ENCODE measurements around the gene BCL2L11. TPM values are rescaled to one million over a fixed set of nuclear protein-coding genes. Genes with fewer than 3 reads are reported as not detected.
"Not testable (repeated sequence)": the region's sequence is repeated elsewhere in the genome, so short reads cannot be mapped to it uniquely, and the experiment has no call there.

BCL2L11 gene, protein sequence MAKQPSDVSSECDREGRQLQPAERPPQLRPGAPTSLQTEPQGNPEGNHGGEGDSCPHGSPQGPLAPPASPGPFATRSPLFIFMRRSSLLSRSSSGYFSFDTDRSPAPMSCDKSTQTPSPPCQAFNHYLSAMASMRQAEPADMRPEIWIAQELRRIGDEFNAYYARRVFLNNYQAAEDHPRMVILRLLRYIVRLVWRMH
- 0.98 TPM for polyA plus RNA-seq (2012; ENCODE audit: low read depth, missing spikeins)

DNA sequence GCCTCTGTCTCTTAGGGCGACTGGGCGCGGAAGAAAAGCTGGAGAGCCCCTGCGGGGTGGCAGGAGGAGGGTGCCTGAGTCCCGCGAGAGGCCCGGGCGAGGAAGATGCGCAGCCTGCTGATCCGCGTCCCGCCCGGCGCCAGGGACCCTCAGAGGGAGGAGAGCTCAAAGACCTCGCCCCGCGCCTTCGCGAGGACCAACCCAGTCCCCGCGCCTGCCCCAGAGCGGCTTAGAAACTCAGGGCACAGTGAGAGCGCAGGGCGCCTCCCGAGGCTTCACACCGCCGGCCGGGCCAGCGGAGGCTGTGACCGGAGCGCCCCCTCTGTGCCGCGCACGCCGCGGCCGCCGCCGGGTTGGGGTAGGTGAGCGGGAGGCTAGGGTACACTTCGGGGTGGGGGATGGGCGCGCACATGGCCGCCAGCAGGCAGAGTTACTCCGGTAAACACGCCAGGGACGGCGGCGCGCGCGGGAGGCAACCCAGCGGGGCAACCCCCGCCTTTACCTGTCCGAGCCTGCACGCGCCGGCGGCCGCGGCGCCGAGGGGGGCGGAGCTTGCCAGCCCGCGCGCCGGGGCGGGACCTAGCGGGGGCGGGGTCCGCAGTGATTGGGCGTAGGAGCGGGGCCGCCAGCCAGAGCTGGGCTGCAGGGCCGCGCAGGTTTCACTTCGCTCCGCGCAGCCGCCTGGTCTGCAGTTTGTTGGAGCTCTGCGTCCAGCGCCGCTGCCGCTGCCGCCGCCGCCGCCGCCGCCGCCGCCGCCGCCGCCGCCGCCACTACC lies at the start of gene BCL2L11:
TSS of gene BCL2L11 (plus strand) at position 662 of the 775 bp plus-strand sequence. CDS start 2,832 bp downstream, outside the sequence.
- TF ChIP-seq POLR2AphosphoS5 (IDR thresholded peaks at IDR 0.05; ENCODE audit: low read depth, low read length) = no peak
- TF ChIP-seq TAF1 (IDR thresholded peaks at IDR 0.05; ENCODE audit: low read depth, low read length) = peak; percentile 84
- FAIRE-seq = peak; percentile 85

DNA sequence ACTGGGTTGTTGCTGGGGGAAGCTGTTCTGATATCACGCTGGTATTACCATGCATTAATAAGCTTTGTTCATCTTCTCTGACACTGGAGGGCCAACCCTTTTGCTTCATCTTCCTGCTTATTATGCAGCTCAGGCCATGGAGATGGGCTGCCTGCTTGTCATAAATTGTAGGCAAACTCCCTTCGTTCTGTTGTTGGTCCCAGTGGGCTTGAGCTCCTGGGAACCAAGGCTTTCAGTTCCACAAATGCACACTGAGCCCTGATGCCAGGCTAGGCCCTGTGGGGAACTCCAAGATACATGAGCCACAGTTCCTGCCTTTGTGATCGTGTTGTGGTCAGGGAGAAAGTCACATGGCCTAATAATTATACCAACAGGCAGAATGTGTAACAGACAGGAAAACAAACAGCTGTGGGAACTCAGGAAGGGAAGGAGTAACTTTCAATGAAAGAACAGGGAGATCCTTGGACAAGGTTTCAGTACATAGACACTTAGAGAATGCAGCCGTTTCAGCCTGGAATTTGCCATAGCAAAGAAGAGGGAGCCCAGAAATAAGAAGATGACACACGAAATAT lies 49.0 kb upstream of the BCL2L11 start:
- TF ChIP-seq SPI1 (IDR thresholded peaks at IDR 0.05; ENCODE audit: low read depth, low read length) = peak; percentile 33
- no peak for TF ChIP-seq POU2F2 (IDR thresholded peaks at IDR 0.05; ENCODE audit: low read depth, low read length)
- no peak for TF ChIP-seq POLR2AphosphoS5 (IDR thresholded peaks at IDR 0.05; ENCODE audit: low read depth, low read length)
- TF ChIP-seq TAF1 (IDR thresholded peaks at IDR 0.05; ENCODE audit: low read depth, low read length) = no peak
- TF ChIP-seq PAX5 (IDR thresholded peaks at IDR 0.05; ENCODE audit: insufficient read depth, low read length, severe bottlenecking) = no peak
- TF ChIP-seq POLR2A (IDR thresholded peaks at IDR 0.05; ENCODE audit: low read depth, low read length) = no peak
- DNase-seq (ENCODE audit: insufficient read length, low spot score) (no peak), FAIRE-seq (no peak)

More for the DNA sequence above, at the start of gene BCL2L11:
- peak; percentile 73 for DNase-seq (ENCODE audit: insufficient read length, low spot score)

DNA sequence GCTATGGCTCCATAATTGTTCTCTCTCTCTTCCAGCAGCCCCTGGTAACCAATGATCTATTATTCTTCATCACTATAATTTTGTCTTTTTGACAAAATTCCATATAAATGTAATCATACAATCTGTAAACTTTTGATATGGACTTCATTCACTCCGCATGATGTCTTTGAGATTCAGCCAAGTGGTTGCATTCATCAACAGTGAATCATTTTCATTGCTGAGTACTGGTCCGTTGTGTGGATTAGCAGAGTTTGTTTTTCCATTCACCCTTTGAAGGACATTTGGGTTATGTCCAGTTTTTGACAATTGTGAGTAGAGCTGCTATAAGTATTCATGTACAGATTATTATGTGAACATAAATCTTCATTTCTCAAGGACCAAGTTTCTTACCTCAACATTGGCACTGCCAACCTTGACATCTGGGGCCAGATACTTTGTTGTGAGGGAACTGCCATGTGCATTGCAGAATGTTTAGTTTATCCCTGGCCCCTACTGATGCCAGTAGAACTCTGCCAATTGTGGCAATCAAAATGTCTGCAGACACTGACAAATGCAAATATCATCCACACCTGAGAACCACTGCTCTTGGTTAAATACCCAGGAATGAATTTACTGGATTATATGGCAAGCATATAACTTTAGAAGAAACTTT lies 48.4 kb upstream of the BCL2L11 start:
- TF ChIP-seq TAF1 (IDR thresholded peaks at IDR 0.05; ENCODE audit: low read depth, low read length) = no peak
- TF ChIP-seq POU2F2 (IDR thresholded peaks at IDR 0.05; ENCODE audit: low read depth, low read length) = no peak
- TF ChIP-seq PAX5 (IDR thresholded peaks at IDR 0.05; ENCODE audit: insufficient read depth, low read length, severe bottlenecking) = no peak
- TF ChIP-seq SPI1 (IDR thresholded peaks at IDR 0.05; ENCODE audit: low read depth, low read length) = no peak
- no peak for TF ChIP-seq POLR2A (IDR thresholded peaks at IDR 0.05; ENCODE audit: low read depth, low read length)
- FAIRE-seq = no peak
- no peak for DNase-seq (ENCODE audit: insufficient read length, low spot score)

DNA sequence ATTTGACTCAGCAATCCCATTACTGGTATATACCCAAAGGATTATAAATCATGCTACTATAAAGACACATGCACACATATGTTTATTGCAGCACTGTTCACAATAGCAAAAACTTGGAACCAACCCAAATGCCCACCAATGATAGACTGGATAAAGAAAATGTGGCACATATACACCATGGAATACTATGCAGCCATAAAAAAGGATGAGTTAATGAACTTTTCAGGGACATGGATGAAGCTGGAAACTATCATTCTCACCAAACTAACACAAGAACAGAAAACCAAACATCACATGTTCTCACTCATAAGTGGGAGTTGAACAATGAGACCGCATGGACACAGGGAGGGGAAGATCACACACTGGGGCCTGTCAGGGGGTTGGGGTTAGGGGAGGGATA lies 38.1 kb upstream of the BCL2L11 start:
- DNase-seq (ENCODE audit: insufficient read length, low spot score); FAIRE-seq: not testable (repeated sequence)

DNA sequence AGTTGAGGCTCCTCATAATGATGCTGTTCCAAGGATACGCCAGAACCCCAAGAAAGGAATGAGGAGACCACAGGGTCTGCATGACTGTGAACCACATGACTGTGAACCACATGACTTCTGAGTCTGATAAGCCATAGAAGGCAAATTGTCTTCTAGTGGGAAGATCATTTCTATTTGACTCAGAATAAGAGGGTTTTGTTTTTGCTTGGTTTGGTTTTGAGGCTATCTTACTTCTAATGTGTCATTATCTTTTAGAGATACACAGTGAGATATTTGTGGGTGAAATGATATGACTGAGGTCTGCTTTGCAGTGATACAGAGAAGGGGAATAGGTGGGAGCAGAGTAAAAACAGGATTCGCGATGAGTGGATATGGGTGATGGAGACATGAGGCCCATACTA lies 28.9 kb upstream of the BCL2L11 start:
- no peak for DNase-seq (ENCODE audit: insufficient read length, low spot score)
- FAIRE-seq = no peak
- TF ChIP-seq POLR2AphosphoS5 (IDR thresholded peaks at IDR 0.05; ENCODE audit: low read depth, low read length) = no peak
- TF ChIP-seq POLR2A (IDR thresholded peaks at IDR 0.05; ENCODE audit: low read depth, low read length) = no peak
- TF ChIP-seq SPI1 (IDR thresholded peaks at IDR 0.05; ENCODE audit: low read depth, low read length) = no peak
- no peak for TF ChIP-seq PAX5 (IDR thresholded peaks at IDR 0.05; ENCODE audit: insufficient read depth, low read length, severe bottlenecking)
- TF ChIP-seq TAF1 (IDR thresholded peaks at IDR 0.05; ENCODE audit: low read depth, low read length) = no peak
- no peak for TF ChIP-seq POU2F2 (IDR thresholded peaks at IDR 0.05; ENCODE audit: low read depth, low read length)

DNA sequence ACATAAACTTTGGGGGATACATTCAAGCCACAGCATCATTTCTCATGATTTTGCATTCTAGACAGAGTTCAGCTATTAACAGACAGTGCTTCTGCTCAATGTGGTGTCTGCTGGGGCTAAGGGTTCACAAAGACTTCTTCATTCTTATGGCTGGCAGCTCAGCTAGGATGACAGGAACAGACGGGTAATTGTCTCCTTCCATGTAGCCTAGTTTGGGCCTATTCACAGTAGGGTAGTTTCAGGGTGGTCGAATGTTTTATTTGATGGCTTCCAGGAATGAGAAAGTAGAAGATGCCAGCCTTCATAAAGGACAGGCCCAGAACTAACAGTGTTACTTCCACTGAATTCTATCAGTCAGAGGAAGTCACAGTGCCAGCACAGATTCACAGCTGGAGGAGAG lies 26.0 kb upstream of the BCL2L11 start:
- TF ChIP-seq POU2F2 (IDR thresholded peaks at IDR 0.05; ENCODE audit: low read depth, low read length) (no peak), SPI1 (IDR thresholded peaks at IDR 0.05; ENCODE audit: low read depth, low read length) (no peak), TAF1 (IDR thresholded peaks at IDR 0.05; ENCODE audit: low read depth, low read length) (no peak), POLR2A (IDR thresholded peaks at IDR 0.05; ENCODE audit: low read depth, low read length) (no peak), POLR2AphosphoS5 (IDR thresholded peaks at IDR 0.05; ENCODE audit: low read depth, low read length) (no peak), PAX5 (IDR thresholded peaks at IDR 0.05; ENCODE audit: insufficient read depth, low read length, severe bottlenecking) (no peak)
- FAIRE-seq (no peak), DNase-seq (ENCODE audit: insufficient read length, low spot score) (no peak)

DNA sequence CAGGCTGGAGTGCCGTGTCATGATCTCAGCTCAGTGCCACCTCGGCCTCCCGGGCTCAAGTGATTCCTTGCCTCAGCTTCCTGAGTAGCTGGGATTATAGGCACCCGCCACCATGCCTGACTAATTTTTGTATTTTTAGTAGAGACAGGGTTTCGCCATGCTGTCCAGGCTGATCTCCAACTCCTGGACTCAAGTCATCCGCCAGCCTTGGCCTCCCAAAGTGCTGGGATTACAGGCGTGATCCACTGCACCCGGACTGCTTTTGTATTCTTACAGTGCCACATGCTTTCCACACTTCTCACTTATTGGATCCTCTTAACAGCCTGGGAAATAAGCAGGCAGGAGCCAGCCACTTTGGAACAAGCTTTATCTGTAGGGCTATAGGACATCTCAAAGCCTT lies 25.3 kb upstream of the BCL2L11 start:
- no peak for TF ChIP-seq POLR2AphosphoS5 (IDR thresholded peaks at IDR 0.05; ENCODE audit: low read depth, low read length)
- DNase-seq (ENCODE audit: insufficient read length, low spot score) = no peak
- no peak for FAIRE-seq

DNA sequence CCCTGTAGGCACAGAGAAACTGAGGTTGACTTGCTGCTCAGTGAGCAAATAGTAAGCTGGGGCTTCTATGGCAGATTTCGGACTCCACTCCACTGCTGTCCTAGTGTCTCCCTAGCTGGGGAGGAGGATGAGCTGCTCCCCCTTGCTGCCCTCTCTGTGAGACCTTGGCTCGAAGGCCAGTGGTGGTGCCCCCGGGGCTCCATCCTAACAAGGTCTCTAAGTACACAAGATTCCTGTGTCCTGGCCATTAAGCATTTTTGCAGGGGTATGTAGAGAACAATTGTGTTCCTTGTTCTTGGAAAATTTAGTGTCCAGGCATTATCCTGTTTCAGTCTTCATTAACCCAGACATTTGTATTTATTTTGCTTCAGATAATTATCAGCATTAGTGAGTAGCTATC lies 21.3 kb upstream of the BCL2L11 start:
- DNase-seq (ENCODE audit: insufficient read length, low spot score) (no peak), FAIRE-seq (no peak)

DNA sequence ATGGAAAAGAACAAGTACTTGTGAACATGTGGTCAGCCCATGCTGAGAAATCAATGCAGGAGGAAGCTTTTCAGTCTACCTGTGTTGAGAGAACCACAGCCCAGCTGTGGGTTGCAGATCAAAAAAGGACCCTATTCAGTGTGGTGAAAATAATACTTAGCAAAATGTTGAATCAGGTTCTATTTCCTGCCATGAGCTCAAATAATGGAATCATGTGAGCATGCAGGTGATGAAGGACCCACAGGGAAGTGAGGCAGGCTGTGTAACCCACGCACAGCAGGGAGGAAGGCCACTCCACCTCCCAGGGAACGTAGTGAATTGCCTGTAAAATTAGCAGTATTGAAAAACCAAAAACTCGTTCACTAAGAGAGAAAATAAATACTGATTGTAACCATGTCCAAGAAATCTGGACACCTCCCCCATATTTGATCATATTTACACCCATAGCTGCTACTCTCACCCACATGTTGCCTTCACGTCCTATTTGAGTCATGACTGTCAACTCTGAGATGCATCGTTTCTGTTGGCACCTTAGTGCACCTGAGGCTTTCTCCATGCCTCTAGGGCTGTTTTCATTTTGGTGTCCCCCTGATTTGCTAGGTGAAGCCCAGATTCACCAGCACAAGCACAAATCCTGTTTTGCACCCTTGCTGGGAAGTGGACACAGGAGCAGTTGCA lies 20.5 kb upstream of the BCL2L11 start:
- TF ChIP-seq POLR2A (IDR thresholded peaks at IDR 0.05; ENCODE audit: low read depth, low read length) = no peak
- DNase-seq (ENCODE audit: insufficient read length, low spot score) (no peak), FAIRE-seq (no peak)

More for the DNA sequence above, 21.3 kb upstream of the BCL2L11 start:
- TF ChIP-seq POU2F2 (IDR thresholded peaks at IDR 0.05; ENCODE audit: low read depth, low read length) (no peak), POLR2AphosphoS5 (IDR thresholded peaks at IDR 0.05; ENCODE audit: low read depth, low read length) (no peak), POLR2A (IDR thresholded peaks at IDR 0.05; ENCODE audit: low read depth, low read length) (no peak), TAF1 (IDR thresholded peaks at IDR 0.05; ENCODE audit: low read depth, low read length) (no peak), PAX5 (IDR thresholded peaks at IDR 0.05; ENCODE audit: insufficient read depth, low read length, severe bottlenecking) (no peak), SPI1 (IDR thresholded peaks at IDR 0.05; ENCODE audit: low read depth, low read length) (no peak)

DNA sequence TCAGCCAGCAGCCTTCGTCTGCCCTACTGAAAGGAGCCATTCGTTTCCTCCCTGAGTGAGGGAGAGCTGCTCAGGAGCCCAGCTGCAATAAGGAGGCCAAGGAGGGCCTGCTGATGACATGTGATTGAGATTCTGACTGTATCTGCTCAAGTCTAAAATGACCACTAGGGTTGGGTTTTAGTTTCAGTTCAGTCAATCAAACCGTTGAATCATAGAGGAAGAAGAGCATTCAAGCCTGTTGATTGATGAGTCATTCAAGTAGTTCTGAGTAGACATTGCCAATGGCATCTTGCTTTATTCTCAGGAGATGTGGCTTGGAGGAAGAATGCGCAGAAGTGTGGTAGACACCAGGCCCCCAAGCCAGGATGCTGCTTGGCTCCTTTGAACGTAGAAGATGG lies 19.9 kb upstream of the BCL2L11 start:
- TF ChIP-seq SPI1 (IDR thresholded peaks at IDR 0.05; ENCODE audit: low read depth, low read length) (0 out of 2 replicates have a peak, but pooled peaks have one; percentile 2), PAX5 (IDR thresholded peaks at IDR 0.05; ENCODE audit: insufficient read depth, low read length, severe bottlenecking) (no peak)
- DNase-seq (ENCODE audit: insufficient read length, low spot score) (no peak), FAIRE-seq (peak; percentile 20)

Data from GM12891 (cell line).